DMS153 (cell line): ENCODE measurements around the gene SEC23A.
"Not testable (repeated sequence)": the region's sequence is repeated elsewhere in the genome, so short reads cannot be mapped to it uniquely, and the experiment has no call there.

Source experiments
- DNase-seq: peaks from one replicate; lab custom pipeline; 2025; lab: John Stamatoyannopoulos, UW

The SEC23A gene

DNA sequence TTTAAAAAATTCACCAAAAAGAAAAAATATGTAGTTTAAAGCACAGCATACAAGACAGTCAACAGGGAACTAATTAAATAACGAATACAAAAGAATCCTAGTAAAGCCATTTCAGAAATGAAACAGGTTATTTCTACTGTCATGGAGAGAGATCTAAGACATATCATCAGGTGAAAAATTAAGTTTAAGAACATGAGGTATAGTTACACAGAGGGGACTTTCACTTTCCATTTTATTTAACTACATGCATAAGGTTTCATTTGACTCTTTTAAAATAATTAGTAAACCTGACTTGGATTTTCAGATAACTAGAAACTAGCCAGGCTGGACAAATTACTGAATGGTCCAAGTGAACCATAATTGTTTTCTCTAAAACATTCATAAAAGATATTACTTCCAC lies 11.3 kb downstream of the SEC23A start:
- no peak for DNase-seq

DNA sequence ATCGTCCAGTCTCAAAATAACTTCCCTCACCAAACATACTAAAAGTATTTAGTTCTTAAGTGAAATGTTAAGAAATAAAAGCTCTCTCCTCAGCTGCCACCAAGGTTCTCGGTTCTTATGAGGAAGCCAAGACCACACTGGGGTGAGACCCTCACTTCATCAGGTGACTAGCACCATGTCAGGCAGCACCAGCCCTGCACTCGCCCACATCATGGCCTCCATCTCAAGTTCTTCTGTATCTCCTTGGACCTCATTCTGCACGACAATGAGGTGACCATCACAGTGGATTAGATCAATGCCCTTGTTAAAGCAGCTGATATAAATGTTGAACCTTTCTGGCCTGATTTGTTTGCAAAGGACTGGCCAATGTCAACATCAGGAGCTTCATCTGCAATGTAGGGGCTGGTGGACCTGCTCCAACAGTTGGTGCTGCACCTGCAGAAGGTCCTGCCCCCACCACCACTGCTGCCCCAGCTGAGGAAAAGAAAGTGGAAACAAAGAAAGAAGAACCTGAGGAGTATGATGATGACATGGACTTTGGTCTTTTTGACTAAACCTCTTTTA lies 12.4 kb downstream of the SEC23A start:
- DNase-seq, result no peak

GRCh38 chr14:39087493-39087892 lies 15.5 kb downstream of the SEC23A start:
- DNase-seq, result no peak

DNA sequence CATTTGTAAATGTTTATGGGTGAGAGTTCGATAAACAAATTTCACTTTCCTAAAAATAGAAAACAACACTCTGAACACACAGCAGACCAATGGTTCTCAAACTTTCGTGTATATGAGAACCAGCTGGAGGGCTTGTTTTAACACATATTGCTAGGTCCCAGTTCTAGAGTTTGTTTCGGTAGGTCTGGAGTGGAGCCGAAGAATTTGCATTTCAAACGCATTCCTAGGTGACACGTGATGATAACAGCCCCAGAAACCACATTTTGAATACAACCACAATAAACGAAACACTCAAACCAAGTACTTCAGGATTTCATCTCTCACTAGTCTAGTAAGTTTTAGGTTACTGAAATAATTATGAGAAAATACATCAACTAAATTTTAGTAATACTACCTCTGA lies 17.1 kb downstream of the SEC23A start:
- DNase-seq, result no peak

GRCh38 chr14:39083127-39083526 lies 19.9 kb downstream of the SEC23A start:
- no peak for DNase-seq

- no peak for DNase-seq
These were observed 22.1 kb downstream of the SEC23A start for GRCh38 chr14:39080886-39081285.

GRCh38 chr14:39071096-39071495 lies 31.9 kb downstream of the SEC23A start:
- DNase-seq, result no peak

DNA sequence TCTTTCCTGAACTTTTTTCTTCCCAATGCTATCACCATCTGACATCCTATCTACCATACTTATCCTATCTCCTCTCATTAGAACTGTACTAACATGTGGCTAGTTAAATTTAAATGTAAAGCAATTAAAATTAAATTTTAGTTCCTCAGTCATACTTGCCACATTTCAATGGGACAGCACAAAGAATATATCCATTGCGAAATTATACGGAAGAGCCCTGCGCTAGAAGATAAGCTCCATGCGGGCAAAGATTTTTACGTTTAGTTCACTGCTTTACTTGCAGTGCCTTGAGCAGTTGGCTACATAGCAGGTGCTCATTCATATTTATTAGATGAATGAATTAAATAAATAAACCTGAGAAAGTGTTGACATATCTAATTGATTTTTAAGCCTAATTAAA lies 33.1 kb downstream of the SEC23A start:
- DNase-seq, result no peak

GRCh38 chr14:39069169-39069805 lies 33.7 kb downstream of the SEC23A start:
- DNase-seq, result not testable (repeated sequence)

- no peak for DNase-seq
These were observed 42.1 kb downstream of the SEC23A start for GRCh38 chr14:39060818-39061437.

DNA sequence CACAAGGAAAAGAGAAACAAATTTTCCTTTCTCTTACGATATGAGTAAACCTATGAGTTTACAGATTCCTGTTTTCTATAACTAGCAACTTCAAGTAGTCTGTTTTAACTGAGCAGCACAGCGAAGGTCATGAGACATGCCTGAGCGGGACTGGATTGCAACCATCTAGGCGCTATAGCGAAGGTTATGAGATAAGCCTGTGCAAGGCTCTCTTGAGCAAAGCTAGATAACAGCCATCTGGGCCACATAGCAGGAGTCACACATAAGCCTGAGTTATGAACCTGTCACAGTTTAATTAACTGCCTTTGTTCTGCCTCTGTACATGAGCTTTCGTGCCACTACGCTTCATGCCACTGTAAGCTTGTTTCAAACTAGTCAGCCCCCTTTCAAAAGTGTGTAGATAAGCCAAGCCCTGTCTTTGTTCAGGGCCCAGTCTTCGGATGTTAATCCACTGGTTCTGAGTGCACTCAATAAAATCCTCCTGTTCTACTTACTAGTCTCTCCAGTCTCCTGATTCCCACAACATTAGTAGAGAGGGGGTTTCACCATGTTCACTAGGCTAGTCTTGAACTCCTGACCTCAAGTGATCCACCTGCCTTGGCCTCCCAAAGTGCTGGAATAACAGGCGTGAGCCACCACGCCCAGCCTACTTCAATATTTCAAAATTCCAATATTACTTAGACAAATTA lies 47.1 kb downstream of the SEC23A start:
- no peak for DNase-seq

DNA sequence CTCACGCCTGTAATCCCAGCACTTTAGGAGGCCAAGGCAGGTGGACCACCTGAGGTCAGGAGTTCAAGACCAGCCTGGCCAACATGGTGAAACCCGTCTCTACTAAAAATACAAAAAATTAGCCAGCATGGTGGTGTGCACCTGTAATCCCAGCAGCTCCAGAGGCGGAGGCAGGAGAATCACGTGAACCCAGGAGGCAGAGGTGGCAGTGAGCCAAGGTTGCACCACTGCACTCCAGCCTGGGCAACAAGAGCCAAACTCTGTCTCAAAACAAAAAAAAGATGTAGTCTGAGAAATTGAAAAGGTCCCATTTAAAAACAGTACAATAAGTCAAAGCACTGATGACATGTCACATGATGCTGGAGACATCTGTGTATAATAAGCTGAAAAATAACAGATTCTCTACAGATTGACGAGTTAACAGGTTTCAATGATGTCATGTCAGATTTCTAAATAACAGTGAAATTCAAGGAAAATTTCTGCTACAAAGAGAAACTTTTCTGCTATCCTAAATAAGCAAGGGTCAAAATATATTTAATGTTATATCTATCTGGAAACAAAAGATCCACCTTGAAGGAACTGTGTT lies 50.1 kb downstream of the SEC23A start:
- not testable (repeated sequence) for DNase-seq

DNA sequence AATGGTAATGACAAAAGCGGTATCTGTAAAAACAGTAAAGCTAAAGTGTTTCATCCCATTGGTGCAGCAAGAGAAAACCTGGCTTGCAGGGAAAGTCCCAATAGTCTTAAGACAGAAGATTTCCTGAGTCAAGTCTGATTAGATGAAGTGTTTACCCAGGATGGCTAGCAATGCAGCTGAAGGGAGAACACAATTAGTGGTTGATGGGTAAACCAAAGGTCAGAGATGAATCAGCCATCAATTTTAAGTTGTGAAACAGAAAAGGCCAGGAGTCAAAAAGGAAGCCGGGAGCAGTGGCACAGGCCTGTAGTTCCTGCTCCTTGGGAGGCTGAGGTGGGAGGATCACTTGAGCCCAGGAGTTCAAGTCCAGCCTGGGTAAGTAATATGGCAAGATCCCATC lies 52.6 kb downstream of the SEC23A start:
- DNase-seq, result no peak

DNA sequence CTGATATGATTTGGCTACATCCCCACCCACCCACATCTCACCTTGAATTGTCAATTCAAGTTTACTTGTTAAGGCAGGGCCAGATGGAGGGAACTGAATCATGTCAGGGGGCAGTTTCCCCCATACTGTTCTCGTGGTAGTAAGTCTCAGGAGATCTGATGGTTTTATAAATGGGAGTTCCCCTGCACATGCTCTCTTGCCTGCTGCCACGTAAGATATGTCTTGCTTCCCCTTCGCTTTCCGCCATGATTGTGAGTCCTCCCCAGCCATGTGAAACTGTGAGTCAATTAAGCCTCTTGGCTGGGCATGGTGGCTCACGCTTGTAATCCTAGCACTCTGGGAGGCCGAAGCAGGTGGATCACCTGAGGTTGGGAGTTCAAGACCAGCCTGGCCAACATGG lies 57.1 kb downstream of the SEC23A start:
- not testable (repeated sequence) for DNase-seq

DNA sequence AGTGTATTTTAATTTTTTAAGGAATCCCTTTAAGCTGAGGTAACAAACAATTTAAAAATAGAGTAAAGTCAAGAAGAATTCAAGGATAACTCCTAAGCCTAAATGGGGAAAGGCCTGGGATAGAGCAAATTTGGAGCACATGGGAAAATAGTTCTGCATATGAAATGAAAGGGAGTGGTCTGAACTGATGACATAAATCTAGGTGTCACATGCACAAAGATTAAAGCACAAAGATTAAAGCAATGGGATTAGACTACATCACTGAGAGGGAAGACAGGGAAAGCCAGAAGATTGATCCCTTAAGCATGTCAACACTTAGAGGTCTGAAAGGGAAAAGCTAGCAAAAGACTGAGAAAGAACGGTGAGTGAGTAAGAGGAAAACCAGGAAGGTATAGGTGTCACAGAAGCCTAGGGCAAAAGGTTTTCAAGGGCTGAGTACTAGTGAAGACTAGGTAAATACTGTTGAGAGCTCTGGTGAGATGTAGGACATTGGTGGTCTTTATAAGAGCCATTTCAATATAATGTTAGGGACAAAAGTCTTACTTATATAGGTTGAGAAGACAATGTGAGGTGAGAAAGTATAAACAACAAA lies 59.6 kb downstream of the SEC23A start:
- no peak for DNase-seq

GRCh38 chr14:39040529-39040928 lies 62.5 kb downstream of the SEC23A start:
- DNase-seq, result no peak

GRCh38 chr14:39038542-39038941 lies 64.5 kb downstream of the SEC23A start:
- DNase-seq, result no peak

DNA sequence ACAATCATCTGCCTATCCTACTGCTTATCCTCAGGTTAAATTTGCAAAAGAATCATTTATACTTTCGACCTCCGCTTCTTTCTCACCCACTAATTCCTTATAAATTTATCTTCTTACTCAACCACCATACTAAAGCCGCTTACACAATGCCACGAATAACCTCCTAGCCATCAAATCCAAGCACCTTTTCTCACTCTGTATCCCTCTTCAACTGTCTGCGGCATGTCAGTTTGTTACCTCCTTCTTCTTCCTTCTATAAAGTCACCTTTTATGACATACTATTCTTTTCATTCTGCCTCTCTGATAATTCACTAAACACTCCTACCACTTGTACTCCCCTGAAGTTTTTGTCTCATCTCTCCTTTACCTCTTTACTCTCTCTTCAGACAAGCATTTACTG lies 66.3 kb downstream of the SEC23A start:
- no peak for DNase-seq

- DNase-seq, result no peak
These were observed 67.7 kb downstream of the SEC23A start for GRCh38 chr14:39035336-39035735.

DNA sequence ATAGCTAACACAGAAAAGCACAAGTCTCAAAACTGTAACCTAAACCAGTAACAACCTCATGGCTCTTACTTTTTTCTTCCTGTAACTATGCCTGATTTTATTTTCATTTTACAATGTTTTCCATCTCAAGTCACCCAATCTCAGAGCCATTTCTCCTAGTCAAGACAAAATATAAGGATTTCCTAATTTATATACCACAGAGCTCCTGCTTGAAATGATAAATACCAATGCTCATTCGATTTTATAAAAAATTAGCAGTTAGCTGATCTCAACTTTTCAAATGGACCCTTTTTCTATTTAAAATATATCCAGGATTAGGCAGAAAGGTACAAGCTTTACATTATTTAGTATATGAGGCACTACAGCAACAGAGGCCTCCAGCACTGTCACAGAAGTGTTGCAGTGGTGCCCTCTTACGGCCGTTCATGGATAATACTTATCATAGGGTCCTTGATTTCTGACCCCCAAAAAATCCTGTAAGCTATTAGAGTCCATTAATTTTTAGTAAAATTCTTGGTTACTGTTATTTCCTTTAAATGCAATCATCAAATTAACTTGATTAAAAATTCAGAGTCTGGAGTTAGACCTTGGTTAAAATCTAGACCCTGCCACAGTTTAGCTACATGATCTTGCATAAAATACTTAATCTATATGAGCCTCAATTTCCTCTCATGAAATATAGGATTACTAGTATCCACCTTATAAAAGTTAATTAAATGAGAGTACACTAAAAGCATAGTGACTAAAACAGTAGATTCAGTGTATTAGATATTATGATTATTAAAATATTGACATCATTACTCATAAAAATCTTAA lies 68.3 kb downstream of the SEC23A start:
- DNase-seq, result no peak

- DNase-seq, result no peak
These were observed 69.7 kb downstream of the SEC23A start for GRCh38 chr14:39033371-39033770.

GRCh38 chr14:39030209-39030608 lies 72.8 kb downstream of the SEC23A start:
- no peak for DNase-seq
